ENCODE measurements around the gene HYLS1.

DNA sequence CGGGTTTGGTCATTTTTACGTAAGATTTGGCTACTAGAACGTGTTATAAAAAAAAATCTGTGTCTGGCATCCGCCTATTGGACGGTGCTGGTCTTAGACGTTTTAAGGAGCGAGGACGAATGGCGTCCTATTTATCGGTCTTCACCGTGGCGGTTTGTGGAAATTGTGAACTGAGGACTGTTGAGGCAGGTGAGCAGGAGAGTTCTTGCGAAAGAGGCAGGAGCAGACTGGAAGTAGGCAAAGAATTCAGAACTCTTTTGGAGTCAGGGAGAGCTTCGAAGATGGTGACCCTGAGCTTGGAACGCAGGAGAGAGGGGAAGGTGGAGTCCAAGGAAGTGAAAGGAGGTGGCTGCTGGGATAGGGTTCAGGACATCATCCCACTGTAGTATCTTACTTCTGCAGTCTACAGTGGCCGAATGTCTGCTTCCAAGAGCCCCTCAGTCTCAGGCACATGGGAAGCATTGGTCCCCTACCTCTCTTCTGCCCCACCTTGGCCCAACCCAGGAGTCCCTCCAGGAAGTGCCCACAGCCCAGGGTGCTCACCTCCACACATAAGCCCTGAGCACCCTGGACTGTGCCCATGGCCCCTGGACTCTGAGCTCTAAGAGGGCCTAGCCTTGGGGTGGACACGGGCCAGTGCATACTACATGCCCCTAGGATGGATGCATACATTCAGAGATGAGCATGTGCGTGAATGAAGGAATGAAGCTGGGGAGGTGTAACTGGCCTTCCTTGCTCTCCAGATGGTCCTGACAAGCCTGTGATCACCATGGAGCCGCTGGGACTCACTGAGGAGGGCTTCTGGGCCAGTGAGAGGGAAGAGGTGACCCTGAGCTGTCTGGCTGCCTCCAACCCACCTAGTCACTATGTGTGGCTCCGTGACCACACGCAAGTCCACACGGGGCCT, 62.1 kb downstream of the HYLS1 start:
- TF ChIP-seq, protein P1, sequence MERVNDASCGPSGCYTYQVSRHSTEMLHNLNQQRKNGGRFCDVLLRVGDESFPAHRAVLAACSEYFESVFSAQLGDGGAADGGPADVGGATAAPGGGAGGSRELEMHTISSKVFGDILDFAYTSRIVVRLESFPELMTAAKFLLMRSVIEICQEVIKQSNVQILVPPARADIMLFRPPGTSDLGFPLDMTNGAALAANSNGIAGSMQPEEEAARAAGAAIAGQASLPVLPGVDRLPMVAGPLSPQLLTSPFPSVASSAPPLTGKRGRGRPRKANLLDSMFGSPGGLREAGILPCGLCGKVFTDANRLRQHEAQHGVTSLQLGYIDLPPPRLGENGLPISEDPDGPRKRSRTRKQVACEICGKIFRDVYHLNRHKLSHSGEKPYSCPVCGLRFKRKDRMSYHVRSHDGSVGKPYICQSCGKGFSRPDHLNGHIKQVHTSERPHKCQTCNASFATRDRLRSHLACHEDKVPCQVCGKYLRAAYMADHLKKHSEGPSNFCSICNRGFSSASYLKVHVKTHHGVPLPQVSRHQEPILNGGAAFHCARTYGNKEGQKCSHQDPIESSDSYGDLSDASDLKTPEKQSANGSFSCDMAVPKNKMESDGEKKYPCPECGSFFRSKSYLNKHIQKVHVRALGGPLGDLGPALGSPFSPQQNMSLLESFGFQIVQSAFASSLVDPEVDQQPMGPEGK (CRISPR knock-in tag; IDR thresholded peaks at IDR 0.05; ENCODE audit: borderline replicate concordance) = no peak
- TF ChIP-seq ARNTL (CRISPR knock-in tag; IDR thresholded peaks at IDR 0.05; ENCODE audit: borderline replicate concordance, low read depth) (no peak), SNAI2 (CRISPR knock-in tag; IDR thresholded peaks at IDR 0.05) (no peak), ESRRG (CRISPR knock-in tag; IDR thresholded peaks at IDR 0.05) (no peak), PPARA (CRISPR knock-in tag; IDR thresholded peaks at IDR 0.05; ENCODE audit: borderline replicate concordance) (no peak)
- TF ChIP-seq, protein P2, sequence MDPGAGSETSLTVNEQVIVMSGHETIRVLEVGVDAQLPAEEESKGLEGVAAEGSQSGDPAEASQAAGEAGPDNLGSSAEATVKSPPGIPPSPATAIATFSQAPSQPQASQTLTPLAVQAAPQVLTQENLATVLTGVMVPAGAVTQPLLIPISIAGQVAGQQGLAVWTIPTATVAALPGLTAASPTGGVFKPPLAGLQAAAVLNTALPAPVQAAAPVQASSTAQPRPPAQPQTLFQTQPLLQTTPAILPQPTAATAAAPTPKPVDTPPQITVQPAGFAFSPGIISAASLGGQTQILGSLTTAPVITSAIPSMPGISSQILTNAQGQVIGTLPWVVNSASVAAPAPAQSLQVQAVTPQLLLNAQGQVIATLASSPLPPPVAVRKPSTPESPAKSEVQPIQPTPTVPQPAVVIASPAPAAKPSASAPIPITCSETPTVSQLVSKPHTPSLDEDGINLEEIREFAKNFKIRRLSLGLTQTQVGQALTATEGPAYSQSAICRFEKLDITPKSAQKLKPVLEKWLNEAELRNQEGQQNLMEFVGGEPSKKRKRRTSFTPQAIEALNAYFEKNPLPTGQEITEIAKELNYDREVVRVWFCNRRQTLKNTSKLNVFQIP (CRISPR knock-in tag; IDR thresholded peaks at IDR 0.05; ENCODE audit: borderline replicate concordance, low read depth) = no peak
- TF ChIP-seq, protein P3, sequence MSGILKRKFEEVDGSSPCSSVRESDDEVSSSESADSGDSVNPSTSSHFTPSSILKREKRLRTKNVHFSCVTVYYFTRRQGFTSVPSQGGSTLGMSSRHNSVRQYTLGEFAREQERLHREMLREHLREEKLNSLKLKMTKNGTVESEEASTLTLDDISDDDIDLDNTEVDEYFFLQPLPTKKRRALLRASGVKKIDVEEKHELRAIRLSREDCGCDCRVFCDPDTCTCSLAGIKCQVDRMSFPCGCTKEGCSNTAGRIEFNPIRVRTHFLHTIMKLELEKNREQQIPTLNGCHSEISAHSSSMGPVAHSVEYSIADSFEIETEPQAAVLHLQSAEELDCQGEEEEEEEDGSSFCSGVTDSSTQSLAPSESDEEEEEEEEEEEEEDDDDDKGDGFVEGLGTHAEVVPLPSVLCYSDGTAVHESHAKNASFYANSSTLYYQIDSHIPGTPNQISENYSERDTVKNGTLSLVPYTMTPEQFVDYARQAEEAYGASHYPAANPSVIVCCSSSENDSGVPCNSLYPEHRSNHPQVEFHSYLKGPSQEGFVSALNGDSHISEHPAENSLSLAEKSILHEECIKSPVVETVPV (CRISPR knock-in tag; IDR thresholded peaks at IDR 0.05) = no peak

Measured in SK-N-SH treated with all-trans-retinoic acid at 6 μM for 48 hours (cell line).